ENCODE results near the gene SNX14.

GRCh38 chr6:85461798-85462170 is 131.9 kb downstream of the SNX14 start:
- TF ChIP-seq BRCA1 (IDR thresholded peaks at IDR 0.05; ENCODE audit: low read depth, low read length) = no peak
- TF ChIP-seq EGR1 (IDR thresholded peaks at IDR 0.05; ENCODE audit: borderline replicate concordance in 1 of 2, low read depth in 2 of 2, low read length in 2 of 2) = no peak
- no peak for TF ChIP-seq POLR2AphosphoS5 (IDR thresholded peaks at IDR 0.05; ENCODE audit: low read length)
- TF ChIP-seq, protein P1, sequence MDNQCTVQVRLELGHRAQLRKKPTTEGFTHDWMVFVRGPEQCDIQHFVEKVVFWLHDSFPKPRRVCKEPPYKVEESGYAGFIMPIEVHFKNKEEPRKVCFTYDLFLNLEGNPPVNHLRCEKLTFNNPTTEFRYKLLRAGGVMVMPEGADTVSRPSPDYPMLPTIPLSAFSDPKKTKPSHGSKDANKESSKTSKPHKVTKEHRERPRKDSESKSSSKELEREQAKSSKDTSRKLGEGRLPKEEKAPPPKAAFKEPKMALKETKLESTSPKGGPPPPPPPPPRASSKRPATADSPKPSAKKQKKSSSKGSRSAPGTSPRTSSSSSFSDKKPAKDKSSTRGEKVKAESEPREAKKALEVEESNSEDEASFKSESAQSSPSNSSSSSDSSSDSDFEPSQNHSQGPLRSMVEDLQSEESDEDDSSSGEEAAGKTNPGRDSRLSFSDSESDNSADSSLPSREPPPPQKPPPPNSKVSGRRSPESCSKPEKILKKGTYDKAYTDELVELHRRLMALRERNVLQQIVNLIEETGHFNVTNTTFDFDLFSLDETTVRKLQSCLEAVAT (IDR thresholded peaks at IDR 0.05) = no peak
